Cardiac muscle cell (in vitro differentiated cells and primary cell): ENCODE data around the gene ESRRG. TPM values are rescaled to one million over a fixed set of nuclear protein-coding genes. Genes with fewer than 3 reads are reported as not detected.

Experiments used
- DNase-seq, 2 donors: peaks; one replicate each; pipeline versions ENCODE4 v3.0.0 to v3.0.0-alpha.2; 2010 to 2017; ENCODE audit warnings: low read depth in 1 of 2, low spot score in 1 of 2
- H3K27ac ChIP-seq: fragments of 200-600 bp; sonication (generic); 2 replicates; pipeline ENCODE4 v1.5.1; 2016
- H3K27me3 ChIP-seq: fragments of 200-600 bp; sonication (generic); 2 replicates; pipeline ENCODE4 v1.6.0; 2016; ENCODE audit warnings: control low read depth
- H3K36me3 ChIP-seq: fragments of 200-600 bp; sonication (generic); 2 replicates; pipeline ENCODE4 v1.5.1; 2016; ENCODE audit warnings: control low read depth
- H3K4me1 ChIP-seq: fragments of 200-600 bp; sonication (generic); 2 replicates; pipeline ENCODE4 v1.8.1; 2017; ENCODE audit warnings: low read depth, mild to moderate bottlenecking, mixed run types
- H3K4me3 ChIP-seq: fragments of 200-600 bp; sonication (generic); 2 replicates; pipeline ENCODE4 v1.5.1; 2016; ENCODE audit warnings: mild to moderate bottlenecking
- H3K9me3 ChIP-seq: fragments of 200-600 bp; sonication (generic); 2 replicates; pipeline ENCODE4 v1.5.1; 2017; ENCODE audit warnings: low read depth, mild to moderate bottlenecking, control low read depth
- CTCF ChIP-seq: IDR thresholded peaks from 2 replicates; pipeline ENCODE4 v1.5.1; 2012; ENCODE audit warnings: low read depth, mild to moderate bottlenecking, low read length
- polyA plus RNA-seq: library from polyadenylated mRNA; unstranded; fragments of >200 nt; fragmentation: Nextera tagmentation; extraction: Ambion mirVana; gene quantifications from 2 replicates; pipeline ENCODE4 v1.2.1, GENCODE V29; 2016
- total RNA-seq: library from RNA; depleted of rRNA; stranded (reverse); fragments of >200 nt; gene quantifications from 2 replicates; pipeline ENCODE4 v1.2.3, GENCODE V29; 2016

Gene ESRRG
- total and polyA plus RNA-seq, 2 experiments from 2014 or later, result 41.5 to 62.2 TPM

- Histone ChIP-seq H3K4me3 (no peak overlapping the region), H3K36me3 (peaks cover 22% of the 10 kb centered on the region), H3K27ac (no peak overlapping the region), H3K27me3 (no peaks in the 10 kb centered on the region), H3K9me3 (no peaks in the 10 kb centered on the region), H3K4me1 (no peaks in the 10 kb centered on the region)
- DNase-seq, result no peak
- no peak for TF ChIP-seq CTCF
These were observed 70.2 kb downstream of the ESRRG start for GRCh38 chr1:216653001-216653400.

GRCh38 chr1:216651826-216652418, 71.3 kb downstream of the ESRRG start:
- Histone ChIP-seq H3K27me3 (no peaks in the 10 kb centered on the region), H3K4me3 (no peak overlapping the region), H3K27ac (no peak overlapping the region), H3K36me3 (peaks cover 26% of the 10 kb centered on the region), H3K4me1 (no peaks in the 10 kb centered on the region), H3K9me3 (no peaks in the 10 kb centered on the region)
- TF ChIP-seq CTCF, result no peak
- no peak for DNase-seq

GRCh38 chr1:216643176-216643575, 80.1 kb downstream of the ESRRG start:
- DNase-seq, result no peak
- Histone ChIP-seq H3K27ac (no peak overlapping the region), H3K27me3 (no peaks in the 10 kb centered on the region), H3K9me3 (no peaks in the 10 kb centered on the region), H3K4me3 (no peak overlapping the region), H3K36me3 (peaks cover 9% of the 10 kb centered on the region), H3K4me1 (peaks cover 20% of the 10 kb centered on the region)
- TF ChIP-seq CTCF, result no peak

- no peak overlapping the region for H3K4me3 ChIP-seq
- peaks cover 4% of the 10 kb centered on the region for H3K36me3 ChIP-seq
- TF ChIP-seq CTCF, result no peak
- peaks cover 25% of the 10 kb centered on the region for H3K4me1 ChIP-seq
- no peak for DNase-seq
- H3K9me3 ChIP-seq, result no peaks in the 10 kb centered on the region
- H3K27ac ChIP-seq, result peak overlapping the region; percentile 31
- H3K27me3 ChIP-seq, result no peaks in the 10 kb centered on the region
These were observed 81.4 kb downstream of the ESRRG start for GRCh38 chr1:216641669-216642460.

- no peak overlapping the region for H3K4me3 ChIP-seq
- peaks cover 27% of the 10 kb centered on the region for H3K4me1 ChIP-seq
- no peak for TF ChIP-seq CTCF
- no peak for DNase-seq
- H3K27me3 ChIP-seq, result no peaks in the 10 kb centered on the region
- H3K27ac ChIP-seq, result peak overlapping the region; percentile 29
- H3K36me3 ChIP-seq, result peaks cover 4% of the 10 kb centered on the region
- no peaks in the 10 kb centered on the region for H3K9me3 ChIP-seq
These were observed 83.1 kb downstream of the ESRRG start for GRCh38 chr1:216640100-216640499.
